Skeletal muscle tissue (tissue), 4 donors: ENCODE data around the gene TPRG1. TPM values are rescaled to one million over a fixed set of nuclear protein-coding genes. Genes with fewer than 3 reads are reported as not detected.

Experiments
- H3K27ac ChIP-seq: one replicate; pipeline ENCODE4 v1.7.0; 2013; ENCODE audit warnings: mild to moderate bottlenecking, low read depth, low read length, inconsistent platforms
- H3K27me3 ChIP-seq, 3 donors: one replicate each; pipeline ENCODE4 v1.7.0; 2013; ENCODE audit warnings: low read length in 3 of 3; ENCODE audit not compliant: control insufficient read depth in 3 of 3, insufficient read depth in 3 of 3
- H3K36me3 ChIP-seq, 3 donors: one replicate each; pipeline ENCODE4 v1.7.0; 2013; ENCODE audit warnings: low read length in 3 of 3; ENCODE audit not compliant: control insufficient read depth in 3 of 3, insufficient read depth in 3 of 3
- H3K4me1 ChIP-seq, 3 donors: one replicate each; pipeline ENCODE4 v1.7.0; 2013; ENCODE audit warnings: low read length in 3 of 3, mild to moderate bottlenecking in 3 of 3; ENCODE audit not compliant: control insufficient read depth in 3 of 3, insufficient read depth in 3 of 3
- H3K4me3 ChIP-seq, 3 donors: one replicate each; pipeline ENCODE4 v1.7.0; 2013; ENCODE audit warnings: low read length in 3 of 3
- H3K9ac ChIP-seq, 3 donors: one replicate each; pipeline ENCODE4 v1.7.0; 2013; ENCODE audit warnings: low read length in 3 of 3, mild to moderate bottlenecking in 3 of 3, moderate library complexity in 2 of 3, low read depth in 1 of 3
- H3K9me3 ChIP-seq, 3 donors: one replicate each; pipeline ENCODE4 v1.7.0; 2013; ENCODE audit warnings: low read length in 3 of 3; ENCODE audit not compliant: control insufficient read depth in 3 of 3
- total RNA-seq: library from RNA; depleted of rRNA; stranded (reverse); fragments of >200 nt; gene quantifications from one replicate; pipeline ENCODE4 v1.2.3, GENCODE V29; 2014
- donor health status: Osteomylitis.

TPRG1 gene
- total RNA-seq, 1 donor from 2014 or later = 6.8 TPM

- H3K36me3 ChIP-seq = no peaks in the 10 kb centered on the region
- H3K27me3 ChIP-seq = no peaks in the 10 kb centered on the region
- H3K9me3 ChIP-seq = no peaks in the 10 kb centered on the region
- H3K4me3 ChIP-seq = no peak overlapping the region
- no peak overlapping the region for H3K9ac ChIP-seq
- H3K4me1 ChIP-seq = peaks cover 0 to 4% (median 0%) of the 10 kb centered on the region in 3 donors
- H3K27ac ChIP-seq = no peak overlapping the region
Measured at GRCh38 chr3:189160519-189161309, 11.1 kb upstream of the TPRG1 start.

- Histone ChIP-seq H3K27me3 (no peaks in the 10 kb centered on the region), H3K4me3 (no peak overlapping the region), H3K27ac (no peak overlapping the region), H3K36me3 (no peaks in the 10 kb centered on the region), H3K4me1 (no peaks in the 10 kb centered on the region), H3K9ac (no peak overlapping the region), H3K9me3 (no peaks in the 10 kb centered on the region)
Measured at GRCh38 chr3:189165092-189165612, 6.6 kb upstream of the TPRG1 start.

DNA sequence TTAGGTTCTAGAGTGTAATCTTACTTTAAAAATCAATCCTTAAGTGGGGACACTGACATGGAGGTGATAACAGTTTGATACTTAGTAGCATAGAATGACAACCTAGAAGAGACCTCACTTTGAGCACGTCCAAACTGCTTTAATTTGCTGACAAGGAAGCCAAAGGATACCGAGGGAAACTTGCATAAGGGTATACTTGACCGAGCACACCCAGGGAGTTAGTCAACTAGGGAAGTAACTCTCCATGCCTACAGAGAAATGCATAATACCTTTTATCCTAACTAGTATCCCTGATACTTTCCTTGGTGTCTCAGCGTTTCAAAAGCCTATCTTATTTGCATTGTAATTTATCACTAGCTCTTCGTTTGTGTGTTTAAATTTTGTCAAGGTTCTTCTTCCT lies 5.5 kb upstream of the TPRG1 start:
- Histone ChIP-seq H3K27me3 (no peaks in the 10 kb centered on the region), H3K27ac (no peak overlapping the region), H3K4me1 (no peaks in the 10 kb centered on the region), H3K36me3 (no peaks in the 10 kb centered on the region), H3K9me3 (no peaks in the 10 kb centered on the region), H3K4me3 (no peak overlapping the region), H3K9ac (no peak overlapping the region)

DNA sequence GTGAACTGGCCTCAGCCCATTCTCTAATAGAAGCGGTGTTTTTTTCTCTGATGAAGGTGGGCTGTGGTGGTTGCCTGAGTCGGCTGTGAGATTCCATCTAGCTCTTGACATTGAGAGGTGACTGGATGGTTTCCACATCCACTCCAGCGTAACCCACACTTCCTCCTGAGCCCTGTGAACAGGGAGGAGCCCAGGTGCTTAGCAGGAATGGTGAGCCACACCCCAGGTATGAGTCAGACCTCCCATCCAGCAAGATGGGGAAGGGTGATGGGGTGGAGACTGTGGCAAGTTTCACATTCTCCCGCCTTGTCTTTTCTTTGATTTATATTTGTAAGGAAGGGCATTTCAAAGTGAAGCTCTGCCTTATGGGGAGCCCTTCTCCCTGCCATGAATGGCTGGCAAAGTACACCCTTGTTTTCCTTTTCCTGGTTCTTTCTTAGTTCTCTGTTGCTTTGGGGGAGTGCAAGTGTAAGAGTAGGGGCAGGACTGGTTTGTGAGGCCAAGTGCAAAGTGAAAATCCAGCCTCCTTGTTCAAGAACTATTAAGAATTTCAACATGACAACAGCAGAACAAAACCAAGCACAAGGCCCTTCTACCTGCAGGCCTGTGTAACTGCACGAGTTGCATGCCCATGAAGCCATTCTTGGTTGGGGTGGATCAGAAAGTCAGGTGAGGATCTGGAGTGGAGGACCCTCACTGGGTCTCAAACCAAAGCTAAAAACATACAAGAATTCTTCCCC lies 4.6 kb upstream of the TPRG1 start:
- Histone ChIP-seq H3K27ac (no peak overlapping the region), H3K4me3 (no peak overlapping the region), H3K36me3 (no peaks in the 10 kb centered on the region), H3K27me3 (no peaks in the 10 kb centered on the region), H3K4me1 (no peaks in the 10 kb centered on the region), H3K9me3 (no peaks in the 10 kb centered on the region), H3K9ac (no peak overlapping the region)

GRCh38 chr3:189168711-189169110 lies 3.1 kb upstream of the TPRG1 start:
- Histone ChIP-seq H3K36me3 (no peaks in the 10 kb centered on the region), H3K27ac (no peak overlapping the region), H3K27me3 (no peaks in the 10 kb centered on the region), H3K4me1 (no peaks in the 10 kb centered on the region), H3K9me3 (no peaks in the 10 kb centered on the region), H3K9ac (no peak overlapping the region), H3K4me3 (no peak overlapping the region)

DNA sequence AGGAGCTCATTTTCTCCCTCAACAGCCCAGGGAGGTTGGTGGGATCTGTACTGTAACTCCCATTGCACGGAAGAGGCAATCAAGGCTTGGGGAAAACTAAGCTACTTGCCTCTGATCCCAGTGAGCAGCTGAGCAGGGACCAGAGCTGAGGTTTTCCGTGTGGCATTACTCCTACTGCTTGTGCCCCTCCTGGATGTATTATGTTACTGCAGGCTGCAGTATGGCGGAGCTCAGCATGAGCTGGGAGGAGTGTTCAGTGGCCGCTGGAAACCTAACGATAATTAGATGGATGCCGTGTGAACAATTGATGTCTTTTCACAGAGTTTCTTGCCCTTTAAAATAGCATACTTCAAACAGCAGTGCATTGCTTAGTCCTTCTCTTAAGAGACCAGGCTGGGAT lies 2.0 kb upstream of the TPRG1 start:
- no peak overlapping the region for H3K27ac ChIP-seq
- no peaks in the 10 kb centered on the region for H3K9me3 ChIP-seq
- H3K36me3 ChIP-seq = no peaks in the 10 kb centered on the region
- H3K9ac ChIP-seq = no peak overlapping the region
- no peaks in the 10 kb centered on the region for H3K4me1 ChIP-seq
- H3K4me3 ChIP-seq = no peak overlapping the region
- no peaks in the 10 kb centered on the region for H3K27me3 ChIP-seq

- Histone ChIP-seq H3K27me3 (no peaks in the 10 kb centered on the region), H3K4me3 (no peak overlapping the region), H3K4me1 (no peaks in the 10 kb centered on the region), H3K9ac (no peak overlapping the region), H3K27ac (no peak overlapping the region), H3K36me3 (no peaks in the 10 kb centered on the region), H3K9me3 (no peaks in the 10 kb centered on the region)
Measured at GRCh38 chr3:189170559-189170958, 1.2 kb upstream of the TPRG1 start.

GRCh38 chr3:189172668-189173419 lies 1.1 kb downstream of the TPRG1 start:
- Histone ChIP-seq H3K4me1 (no peaks in the 10 kb centered on the region), H3K9me3 (no peaks in the 10 kb centered on the region), H3K36me3 (no peaks in the 10 kb centered on the region), H3K4me3 (no peak overlapping the region), H3K27ac (no peak overlapping the region), H3K27me3 (no peaks in the 10 kb centered on the region), H3K9ac (no peak overlapping the region)

- Histone ChIP-seq H3K9ac (no peak overlapping the region), H3K36me3 (no peaks in the 10 kb centered on the region), H3K9me3 (peaks cover 0 to 3% (median 0%) of the 10 kb centered on the region in 3 donors), H3K4me3 (no peak overlapping the region), H3K4me1 (no peaks in the 10 kb centered on the region), H3K27me3 (no peaks in the 10 kb centered on the region), H3K27ac (no peak overlapping the region)
Measured at GRCh38 chr3:189184566-189184965, 12.8 kb downstream of the TPRG1 start.
